Stimulated activated CD8-positive, alpha-beta memory T cell treated with anti-CD3 and anti-CD28 coated beads, Interleukin-12 subunit alpha, Interleukin-12 subunit beta, amount 100 ng/mL, for 1 hour (primary cell): Measurements from ENCODE around the gene UBE2R2.
"Not testable (repeated sequence)": the region's sequence is repeated elsewhere in the genome, so short reads cannot be mapped to it uniquely, and the experiment has no call there.

Source experiments
- DNase-seq: peaks from one replicate; pipeline ENCODE4 v3.0.0-alpha.2; 2020; ENCODE audit warnings: low read depth

UBE2R2 gene

DNA sequence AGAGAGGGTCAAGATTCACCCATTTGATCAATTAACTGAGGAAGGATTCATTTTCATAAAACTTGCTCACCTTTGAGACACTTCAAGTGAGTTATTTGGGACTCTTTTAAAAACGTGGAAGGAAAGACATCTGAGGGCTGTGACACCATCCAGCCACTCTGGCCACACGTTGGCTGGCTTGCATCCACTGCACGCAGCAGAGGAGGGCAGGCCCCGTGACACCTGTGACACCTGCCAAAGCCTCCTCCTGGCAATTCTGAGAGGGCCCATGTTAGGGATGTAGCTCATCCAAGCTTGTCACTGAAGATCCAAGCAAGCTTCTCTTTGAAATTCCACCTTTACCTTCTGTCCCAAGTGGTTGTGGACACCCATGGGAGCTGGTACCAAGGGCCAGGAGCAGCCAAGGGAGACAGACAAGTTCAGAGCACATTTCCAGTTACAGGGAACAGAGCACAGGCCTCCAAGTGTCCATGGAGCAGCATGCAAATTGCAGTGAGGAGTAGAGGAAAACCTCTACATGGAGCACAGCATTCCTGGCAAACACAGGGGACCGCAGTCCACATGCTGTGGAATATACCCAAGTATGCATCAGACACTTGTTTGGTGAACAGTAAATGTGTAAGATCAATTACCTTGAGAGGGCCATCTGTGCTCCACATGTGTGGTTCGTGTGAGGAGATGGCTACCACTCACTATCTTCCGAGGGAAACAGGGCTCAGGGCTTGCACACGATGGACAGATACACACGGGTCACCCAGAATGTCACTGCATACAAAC lies 16.8 kb upstream of the UBE2R2 start:
- DNase-seq = no peak

GRCh38 chr9:33800886-33801285 lies 16.1 kb upstream of the UBE2R2 start:
- DNase-seq = no peak

DNA sequence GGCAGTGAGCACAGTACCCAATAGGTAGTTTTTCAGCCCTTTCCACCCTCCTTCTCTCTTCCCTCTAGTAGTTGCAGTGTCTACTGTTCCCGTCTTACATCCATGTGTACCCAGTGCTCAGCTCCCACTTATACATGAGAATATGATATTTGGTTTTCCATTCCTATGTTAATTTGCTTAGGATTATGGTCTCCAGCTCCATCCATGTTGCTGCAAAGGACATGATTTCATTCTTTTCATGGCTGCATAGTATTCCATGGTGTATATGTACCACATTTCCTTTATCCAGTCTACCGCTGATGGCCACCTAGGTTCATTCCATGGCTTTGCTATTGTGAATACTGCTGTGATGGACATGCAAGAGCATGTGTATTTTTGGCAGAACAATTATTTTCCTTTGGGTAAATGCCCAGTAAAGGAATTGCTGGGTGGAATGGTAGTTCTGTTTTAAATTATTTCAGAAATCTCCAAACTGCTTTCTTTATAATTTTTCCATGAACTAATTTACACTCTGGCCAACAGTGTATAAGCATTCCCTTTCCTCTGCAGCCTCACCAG lies 14.9 kb upstream of the UBE2R2 start:
- not testable (repeated sequence) for DNase-seq

DNA sequence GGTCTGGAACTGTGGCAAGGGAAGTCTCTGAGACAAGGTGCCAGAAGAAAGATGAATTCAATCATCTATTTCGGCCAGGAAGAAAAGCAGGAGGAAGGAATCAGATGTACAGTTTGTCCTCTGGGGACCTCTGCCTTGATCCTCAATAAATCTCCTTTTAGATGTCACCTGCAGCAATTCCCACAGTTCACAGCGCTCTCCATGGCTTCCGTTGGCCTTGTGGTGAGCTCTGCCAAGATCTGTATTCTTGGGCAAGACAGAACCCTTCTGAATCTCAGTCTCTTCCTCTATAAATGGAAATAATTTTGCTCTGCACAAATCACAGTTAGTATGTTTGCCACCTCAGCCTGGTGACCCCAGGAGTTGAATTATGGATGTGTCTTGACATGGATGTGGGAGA lies 12.8 kb upstream of the UBE2R2 start:
- DNase-seq = not testable (repeated sequence)

DNA sequence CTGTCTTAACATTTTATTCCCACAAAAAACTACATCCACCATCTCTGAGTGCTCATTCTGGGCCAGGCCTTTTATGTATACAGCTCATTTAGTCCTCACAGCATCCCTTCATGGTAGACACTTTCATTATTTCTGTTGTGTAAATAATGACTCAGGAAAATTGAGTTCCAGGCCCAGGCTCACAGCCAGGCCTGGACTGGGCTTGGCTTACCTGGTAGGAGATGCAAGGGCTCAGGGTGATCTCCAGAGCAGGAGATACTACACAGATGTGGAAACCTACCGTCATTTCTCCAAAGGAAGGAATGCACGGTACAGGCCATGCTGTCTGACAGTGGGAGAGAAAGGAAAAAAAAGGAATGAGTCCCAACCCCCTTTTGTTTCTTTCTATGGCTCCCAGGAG lies 9.8 kb upstream of the UBE2R2 start:
- not testable (repeated sequence) for DNase-seq

GRCh38 chr9:33808979-33809322 lies 8.0 kb upstream of the UBE2R2 start:
- not testable (repeated sequence) for DNase-seq

- no peak for DNase-seq
Measured at GRCh38 chr9:33809506-33809905, 7.5 kb upstream of the UBE2R2 start.

GRCh38 chr9:33813712-33814641 lies 3.0 kb upstream of the UBE2R2 start:
- DNase-seq = no peak

DNA sequence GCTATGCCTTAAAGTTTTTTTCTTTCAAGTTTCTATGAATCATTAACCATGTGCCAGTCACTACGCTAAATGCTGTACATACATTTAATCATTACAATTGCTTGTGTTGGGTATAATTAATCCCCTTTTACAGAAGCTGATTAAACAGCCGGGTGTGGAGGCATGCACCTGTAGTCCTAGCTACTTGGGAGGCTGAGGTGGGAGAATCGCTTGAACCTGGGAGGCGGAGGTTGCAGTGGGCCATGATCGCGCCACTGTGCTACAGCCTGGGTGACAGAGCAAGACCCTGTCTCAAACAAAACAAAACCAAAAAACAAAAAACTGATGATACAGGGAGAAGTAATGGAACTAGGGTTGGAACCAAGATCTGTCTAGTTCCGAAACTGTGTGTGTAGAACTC lies 1.2 kb upstream of the UBE2R2 start:
- no peak for DNase-seq

- DNase-seq = peak; percentile 15
Measured at GRCh38 chr9:33817327-33818166, 587 bp downstream of the UBE2R2 start.

DNA sequence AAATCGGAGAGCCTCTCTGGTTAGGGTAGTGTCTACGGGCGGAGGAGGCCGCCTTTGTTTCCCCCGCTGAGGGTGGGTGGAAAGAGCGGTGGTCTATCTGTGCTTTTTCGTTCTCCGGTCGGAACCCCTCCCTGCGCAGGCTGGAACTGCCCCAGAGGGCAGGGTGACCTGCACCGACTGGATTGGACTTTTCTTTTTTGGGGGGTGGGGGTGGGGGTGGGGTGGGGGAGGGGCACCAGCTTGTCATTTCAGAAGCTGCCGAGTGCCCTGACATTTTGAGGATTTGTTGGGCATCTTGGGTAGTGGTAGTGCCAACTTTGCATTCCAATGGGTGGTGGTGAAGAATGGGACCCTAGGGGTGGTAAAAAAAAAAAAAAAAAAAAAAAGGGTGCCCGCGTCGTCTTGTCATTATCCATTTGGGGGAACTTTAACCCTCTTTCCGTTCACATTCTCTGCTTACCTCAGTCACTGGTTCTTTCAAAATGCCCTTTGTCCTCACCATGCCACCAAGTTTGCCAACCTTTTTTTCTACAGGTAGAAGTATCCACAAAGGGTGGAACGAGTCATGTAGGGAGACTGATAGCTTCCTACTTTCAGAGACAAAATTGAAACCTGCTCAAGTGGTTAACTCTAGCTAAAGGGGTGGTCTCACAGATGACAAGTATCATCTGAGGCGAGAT lies 1.3 kb downstream of the UBE2R2 start:
- no peak for DNase-seq

DNA sequence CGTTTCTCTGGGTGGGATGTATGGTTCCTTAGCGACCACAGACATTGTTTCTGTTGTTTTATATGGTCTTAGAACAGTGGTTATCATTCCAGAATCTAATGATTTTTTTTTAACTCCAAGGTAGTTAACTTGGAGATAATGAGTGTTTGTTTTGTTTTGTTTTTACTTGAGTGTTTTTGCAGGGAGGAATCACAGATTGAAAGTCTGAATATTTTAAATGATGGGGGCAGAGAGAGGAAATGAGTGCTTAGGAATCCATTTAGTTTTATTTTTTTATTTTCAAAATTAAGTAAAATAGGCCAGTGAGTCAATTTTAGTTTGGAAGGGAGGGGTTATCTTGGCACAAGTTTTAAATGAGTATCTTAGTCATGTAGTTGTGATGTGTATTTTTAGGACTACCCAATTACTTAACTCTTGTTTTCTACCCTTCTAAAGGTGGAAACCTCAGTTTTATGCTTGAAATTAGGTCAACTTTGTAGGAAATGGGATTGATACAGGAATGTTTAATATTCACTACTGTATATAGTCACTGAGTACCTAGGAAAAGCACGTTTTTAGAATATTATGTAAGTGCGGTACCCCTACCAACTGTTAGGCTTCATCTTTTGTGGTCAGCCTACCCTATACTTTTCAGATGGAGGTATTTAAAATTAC lies 2.0 kb downstream of the UBE2R2 start:
- DNase-seq = no peak

GRCh38 chr9:33820231-33820745 lies 3.3 kb downstream of the UBE2R2 start:
- no peak for DNase-seq

DNA sequence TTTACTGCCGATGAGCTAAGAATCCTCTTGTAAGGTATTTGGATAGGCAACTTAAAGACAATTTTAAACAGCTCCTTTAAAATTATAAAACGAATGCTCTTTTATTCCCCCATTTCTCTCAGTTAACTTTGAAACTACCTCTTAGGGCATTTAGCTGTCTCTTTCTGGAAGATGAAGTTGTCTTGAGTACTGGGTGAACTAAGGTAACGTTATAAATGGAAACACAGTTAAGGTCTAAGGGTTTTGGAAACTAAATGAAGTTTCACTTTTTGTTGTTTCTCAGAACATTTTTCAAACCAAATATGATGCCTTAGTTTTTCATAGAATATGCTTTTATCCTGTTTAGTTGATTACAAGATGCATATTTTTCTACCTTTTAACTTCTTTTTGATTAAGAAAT lies 6.8 kb downstream of the UBE2R2 start:
- DNase-seq = no peak

DNA sequence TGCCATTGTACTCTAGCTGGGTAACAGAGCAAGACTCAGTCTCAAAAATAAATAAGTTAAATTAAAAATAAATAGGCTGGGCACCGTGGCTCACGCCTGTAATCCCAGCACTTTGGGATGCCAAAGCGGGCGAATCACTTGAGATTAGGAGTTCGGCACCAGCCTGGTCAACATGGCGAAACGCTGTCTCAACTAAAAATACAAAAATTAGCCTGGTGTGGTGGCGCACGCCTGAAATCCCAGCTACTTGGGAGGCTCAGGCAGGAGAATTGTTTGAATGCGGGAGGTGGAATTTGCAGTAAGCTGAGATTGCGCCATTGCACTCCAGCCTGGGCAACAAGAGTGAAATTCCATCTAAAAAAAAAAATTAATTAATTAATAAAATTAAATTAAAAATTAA lies 10.3 kb downstream of the UBE2R2 start:
- not testable (repeated sequence) for DNase-seq

GRCh38 chr9:33829641-33830230 lies 12.8 kb downstream of the UBE2R2 start:
- not testable (repeated sequence) for DNase-seq

GRCh38 chr9:33835625-33836260 lies 18.8 kb downstream of the UBE2R2 start:
- DNase-seq = no peak

DNA sequence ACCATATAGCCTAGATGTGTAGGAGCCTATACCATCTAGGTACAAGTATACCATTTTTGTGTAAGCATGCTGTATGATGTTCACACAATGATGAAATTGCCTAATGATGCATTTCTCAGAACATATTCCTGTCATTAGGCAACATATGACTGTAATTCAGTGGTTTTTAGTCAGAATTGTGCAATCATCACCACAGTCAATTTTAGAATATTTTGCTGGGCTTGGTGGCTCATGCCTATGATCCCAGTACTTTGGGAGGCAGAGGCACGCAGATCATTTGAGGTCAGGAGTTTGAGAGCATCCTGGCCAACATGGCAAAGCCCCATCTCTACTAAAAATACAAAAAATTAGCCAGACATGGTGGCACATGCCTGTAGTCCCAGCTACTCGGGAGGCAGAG lies 19.3 kb downstream of the UBE2R2 start:
- DNase-seq = not testable (repeated sequence)

DNA sequence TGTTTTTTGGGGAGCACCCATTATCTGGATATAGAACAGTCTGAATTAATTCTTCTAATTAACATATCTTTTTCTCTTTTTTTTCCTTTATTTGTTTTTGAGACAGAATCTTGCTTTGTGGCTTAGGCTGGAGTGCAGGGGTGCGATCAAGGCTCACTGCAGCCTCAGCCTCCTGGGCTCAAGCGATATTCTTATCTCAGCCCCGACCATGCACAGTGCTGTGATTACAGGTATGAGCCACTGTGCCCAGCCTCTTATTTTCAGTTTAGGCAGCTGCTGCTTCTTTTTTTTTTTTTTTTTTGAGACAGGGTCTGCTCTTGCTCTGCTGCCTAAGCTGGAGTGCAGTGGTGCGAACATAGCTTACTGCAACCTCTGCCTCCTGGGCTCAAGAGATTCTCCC lies 20.2 kb downstream of the UBE2R2 start:
- DNase-seq = no peak

- no peak for DNase-seq
Measured at GRCh38 chr9:33840381-33840780, 23.4 kb downstream of the UBE2R2 start.
